Stomach (tissue), 9 donors: ENCODE data around the gene SNTG2. TPM values are rescaled to one million over a fixed set of nuclear protein-coding genes. Genes with fewer than 3 reads are reported as not detected.

Experiments
- DNase-seq, 2 donors: peaks; one replicate each; pipeline versions ENCODE4 v3.0.0 to v3.0.0-alpha.2; 2013 to 2019
- H3K27ac ChIP-seq, 5 donors: fragments of 200-600 bp in 4 of 5; sonication (generic) in 4 of 5; one replicate each; pipeline ENCODE4 v1.5.1; 2013 to 2019; ENCODE audit warnings: mild to moderate bottlenecking in 1 of 5, moderate library complexity in 1 of 5
- H3K27me3 ChIP-seq, 3 donors: fragments of 200-600 bp; sonication (generic); one replicate each; pipeline ENCODE4 v1.5.1; 2017 to 2019; ENCODE audit warnings: mixed run types in 1 of 3
- H3K36me3 ChIP-seq, 4 donors: fragments of 200-600 bp; sonication (generic); 1 replicate in 3 of 4; 2 replicates in 1 of 4; pipeline ENCODE4 v1.5.1; 2016 to 2019
- H3K4me1 ChIP-seq, 4 donors: fragments of 200-600 bp; sonication (generic); one replicate each; pipeline ENCODE4 v1.5.1; 2016 to 2019
- H3K4me3 ChIP-seq, 4 donors: fragments of 200-600 bp; sonication (generic) in 3 of 4; one replicate each; pipeline ENCODE4 v1.5.1; 2016 to 2019; ENCODE audit warnings: mild to moderate bottlenecking in 1 of 4
- H3K9me3 ChIP-seq, 4 donors: fragments of 200-600 bp; sonication (generic); one replicate each; pipeline ENCODE4 v1.5.1; 2016 to 2019
- CTCF ChIP-seq, 7 experiments: fragments of 450-650 bp in 4 of 7; fragments of 200-600 bp in 3 of 7; sonication (generic) in 3 of 7; IDR thresholded peaks; one replicate each; pipeline ENCODE4 v1.5.1; 2016 to 2019; ENCODE audit warnings: antibody characterized with exemption in 7 of 7, control low read depth in 2 of 7, mild to moderate bottlenecking in 1 of 7
- EP300 ChIP-seq: sonication (generic); formaldehyde crosslinking; IDR thresholded peaks from one replicate; pipeline ENCODE4 v1.6.1; 2017; ENCODE audit warnings: antibody characterized with exemption
- POLR2A ChIP-seq, 4 donors: fragments of 450-650 bp; IDR thresholded peaks; one replicate each; pipeline ENCODE4 v1.6.1; 2016; ENCODE audit warnings: antibody characterized with exemption in 4 of 4, control low read depth in 2 of 4, mild to moderate bottlenecking in 1 of 4, moderate library complexity in 1 of 4
- POLR2AphosphoS5 ChIP-seq, 3 donors: sonication (generic); formaldehyde crosslinking; IDR thresholded peaks; one replicate each; pipeline ENCODE4 v1.6.1; 2016; ENCODE audit warnings: antibody characterized with exemption in 3 of 3
- WGBS, 5 donors: extraction: QIAGEN DNeasy Blood & Tissue Kit in 3 of 5; methylation state at CpG; one replicate each; pipeline versions ENCODE4 v1.1.5 to v1.1.7; 2013 to 2018; 5-methylcytosine and 5-hydroxymethylcytosine counted together
- intact Hi-C: fragments of 100-400 bp; cut with DNase I; formaldehyde crosslinking; loops from one replicate; pipeline ENCODE4 v1.15.1; 2023; ENCODE audit warnings: low total_unique reads
- polyA plus RNA-seq, 3 donors: library from polyadenylated mRNA; stranded (reverse); fragments of 200-250 nt; gene quantifications; one replicate each; pipeline ENCODE4 v1.2.3, GENCODE V29; 2013
- total RNA-seq, 5 donors: library from RNA; depleted of rRNA; stranded (reverse); fragments of >200 nt; gene quantifications; one replicate each; pipeline versions ENCODE4 v1.1.0 to v1.2.3, GENCODE V29; 2014 to 2016
- donor health status: healthy with polysubstance abuse.
- donor health status: Bipolar disorder and iron deficiency.
- donor health status: healthy.

The SNTG2 gene
- total and polyA plus RNA-seq, 8 donors = 0.68 to 19.6 (median 5.3) TPM; not detected in 1

GRCh38 chr2:904246-905024, 46.2 kb upstream of the SNTG2 start:
- H3K4me3 ChIP-seq = no peak overlapping the region
- intact Hi-C loops = no loop called here
- H3K9me3 ChIP-seq = peaks cover 0 to 10% (median 2%) of the 10 kb centered on the region in 4 donors
- H3K27ac ChIP-seq = no peak overlapping the region
- 59 to 72% (median 68%) methylated on average over 12 of the region's 12 CpGs for WGBS, 5 donors
- no peak for DNase-seq
- TF ChIP-seq POLR2AphosphoS5 (IDR thresholded peaks at IDR 0.05) (no peak), POLR2A (IDR thresholded peaks at IDR 0.05) (no peak), CTCF (IDR thresholded peaks at IDR 0.05) (no peak), EP300 (no peak)
- no peaks in the 10 kb centered on the region for H3K36me3 ChIP-seq
- no peaks in the 10 kb centered on the region for H3K4me1 ChIP-seq
- H3K27me3 ChIP-seq = peaks cover 0 to 26% (median 5%) of the 10 kb centered on the region in 3 donors

GRCh38 chr2:905091-905832, 45.4 kb upstream of the SNTG2 start:
- no peaks in the 10 kb centered on the region for H3K4me1 ChIP-seq
- no peak for TF ChIP-seq POLR2A (IDR thresholded peaks at IDR 0.05)
- TF ChIP-seq POLR2AphosphoS5 (IDR thresholded peaks at IDR 0.05) = no peak
- TF ChIP-seq CTCF (IDR thresholded peaks at IDR 0.05) = no peak
- no peak for TF ChIP-seq EP300
- DNase-seq = peak in 1 of 2 donors; percentile 17
- 78 to 90% (median 85%) methylated on average over 11 to 12 of the region's 12 CpGs for WGBS, 5 donors
- H3K4me3 ChIP-seq = no peak overlapping the region
- peaks cover 0 to 26% (median 5%) of the 10 kb centered on the region in 3 donors for H3K27me3 ChIP-seq
- H3K9me3 ChIP-seq = peaks cover 0 to 4% (median 1%) of the 10 kb centered on the region in 4 donors
- intact Hi-C loops = no loop called here
- no peaks in the 10 kb centered on the region for H3K36me3 ChIP-seq
- H3K27ac ChIP-seq = no peak overlapping the region

- DNase-seq = no peak
- Histone ChIP-seq H3K4me1 (no peaks in the 10 kb centered on the region), H3K27ac (no peak overlapping the region), H3K4me3 (no peak overlapping the region), H3K9me3 (peaks cover 0 to 4% (median 0%) of the 10 kb centered on the region in 4 donors), H3K36me3 (no peaks in the 10 kb centered on the region), H3K27me3 (peaks cover 0 to 26% (median 5%) of the 10 kb centered on the region in 3 donors)
- 61 to 91% (median 81%) methylated on average over 5 of the region's 5 CpGs for WGBS, 5 donors
- TF ChIP-seq POLR2A (IDR thresholded peaks at IDR 0.05) (no peak), EP300 (no peak), CTCF (IDR thresholded peaks at IDR 0.05) (no peak)
- intact Hi-C loops = no loop called here
Observed at GRCh38 chr2:905833-906140, 44.9 kb upstream of the SNTG2 start.

GRCh38 chr2:907706-908105, 42.9 kb upstream of the SNTG2 start:
- no peak overlapping the region for H3K27ac ChIP-seq
- no peak overlapping the region for H3K4me3 ChIP-seq
- peaks cover 0 to 26% (median 5%) of the 10 kb centered on the region in 3 donors for H3K27me3 ChIP-seq
- WGBS, 5 donors = 76 to 84% (median 78%) methylated on average over 7 of the region's 7 CpGs
- DNase-seq = no peak
- intact Hi-C loops = no loop called here
- H3K4me1 ChIP-seq = no peaks in the 10 kb centered on the region
- TF ChIP-seq EP300 (no peak), POLR2AphosphoS5 (IDR thresholded peaks at IDR 0.05) (no peak), POLR2A (IDR thresholded peaks at IDR 0.05) (no peak), CTCF (IDR thresholded peaks at IDR 0.05) (no peak)
- no peaks in the 10 kb centered on the region for H3K36me3 ChIP-seq
- H3K9me3 ChIP-seq = peaks cover 0 to under 1% (median 0%) of the 10 kb centered on the region in 4 donors
